ENCODE data around the gene RNF207. TPM values are rescaled to one million over a fixed set of nuclear protein-coding genes. Genes with fewer than 3 reads are reported as not detected.
A peak's percentile ranks its signal among the peaks of the same experiment; 100 is the strongest.

RNF207 gene
- 3.9 and 4.2 TPM in 2 replicates for total RNA-seq (2021; fragmentation: NEBNext Ultra II Directional; extraction: Animal tissue kit (Norgen Biotek cat#: 25700))
- 5.4 and 15.9 TPM in 2 replicates for polyA plus RNA-seq (2011; rRNA removed)
- polyA plus RNA-seq (2011; cell fraction: cytosol; rRNA removed) = 9.2 TPM
- polyA plus RNA-seq (2011; cell fraction: nucleus; rRNA removed) = 47.4 TPM
- polyA plus RNA-seq (2012, experiment 1 of 2) = 2.6 to 5.0 TPM (median 3.8 TPM) in 4 replicates
- polyA plus RNA-seq (2012, experiment 2 of 2) = 2.8 TPM
- 4.3 TPM for polyA plus RNA-seq (2013, experiment 1 of 2)
- 3.0 TPM for polyA plus RNA-seq (2013, experiment 2 of 2)
- 4.7 and 6.1 TPM in 2 replicates for polyA minus RNA-seq (2011; rRNA and poly(A)+ RNA removed)
- polyA minus RNA-seq (2011; cell fraction: cytosol; rRNA and poly(A)+ RNA removed) = 5.7 TPM
- 17.2 TPM for polyA minus RNA-seq (2011; cell fraction: nucleus; rRNA and poly(A)+ RNA removed)
- long read RNA-seq, experiment 1 = 0 reads
- long read RNA-seq, experiment 2 = 0 reads

GRCh38 chr1:6205849-6206519, at the start of gene RNF207:
Gene RNF207 (plus strand): TSS chr1:6206119. CDS start chr1:6206536, 417 bp downstream.
- no peak within 1 kb of the TSS; the same call in 1 of the 2 replicates for H2BK20ac ChIP-seq (ENCODE audit: low read length)
- H3K36me3 ChIP-seq (ENCODE audit: control insufficient read depth in 2 of 4, insufficient read depth in 4 of 4, low read length in 3 of 4) = no peaks in the 10 kb centered on the region
- H2BK15ac ChIP-seq (ENCODE audit: low read length) = 0 out of 2 replicates have a peak within 1 kb of the TSS, but pooled peaks have one; percentile 46
- POLR2A ChIA-PET (ENCODE audit: partially characterized antibody) = interaction anchor here (0.7 to 5.6 kb wide), 21 partner anchors 8 to 342 kb away, joined by 3 to 78 read pairs (median 4); partner anchors contain the start of genes HES3, ICMT, RPL22 and TNFRSF25
- peaks cover 0 to 7% of the 10 kb centered on the region in 2 experiments for H4K20me1 ChIP-seq (replicated peaks in 1 of 2; ENCODE audit: control insufficient read depth in 1 of 2, insufficient read depth in 2 of 2, low read length in 2 of 2)
- H2BK12ac ChIP-seq (ENCODE audit: low read depth, low read length) = peak within 1 kb of the TSS; percentile 84; the same call in 1 of the 2 replicates
- H4K5ac ChIP-seq (ENCODE audit: insufficient read length, low read depth, low read length) = peak within 1 kb of the TSS; percentile 51
- H3K9me3 ChIP-seq (ENCODE audit: insufficient read depth in 2 of 2, low read depth in 1 of 2, low read length in 1 of 2) = no peaks in the 10 kb centered on the region
- WGBS, 2 experiments (ENCODE audit: extremely low coverage in 1 of 2, insufficient coverage in 1 of 2, insufficient read length in 1 of 2, insufficient replicate concordance in 2 of 2, low coverage in 1 of 2, low lambda C conversion rate in 2 of 2, missing lambda C conversion rate in 1 of 2) = 4% methylated on average over 30 of the region's 66 CpGs; no CpG with 5 or more reads in 1 of the 2 experiments
- H3K18ac ChIP-seq (ENCODE audit: extremely low read depth, low read length) = peak within 1 kb of the TSS; percentile 71
- CTCF ChIA-PET (ENCODE audit: partially characterized antibody) = interaction anchor here (0.7 to 17.1 kb wide), 15 partner anchors 10 to 213 kb away, joined by 3 to 353 read pairs (median 4); partner anchors contain the start of genes HES2, HES3 and ICMT
- H3K56ac ChIP-seq (replicated peaks; ENCODE audit: insufficient read length, low read depth, low read length) = peak within 1 kb of the TSS; percentile 46
- peaks cover 1 to 29% (median 24%) of the 10 kb centered on the region in 4 experiments for H3K4me1 ChIP-seq (replicated peaks in 1 of 4; ENCODE audit: control insufficient read depth in 3 of 4, insufficient read depth in 4 of 4, low read length in 3 of 4)
- peak in 1 of 2 experiments; percentile 87 for DNase-seq (ENCODE audit: low read depth in 1 of 2, low spot score in 2 of 2)
- no peak within 1 kb of the TSS for H3K14ac ChIP-seq (ENCODE audit: insufficient read length)
- peak within 1 kb of the TSS; percentile 72 for H2BK120ac ChIP-seq (replicated peaks; ENCODE audit: low read depth, low read length)
- peak within 1 kb of the TSS; percentile 35 to 61 (median 48) for H3K4me3 ChIP-seq (ENCODE audit: extremely low read depth in 1 of 4, insufficient read depth in 2 of 4, low read depth in 3 of 4, low read length in 4 of 4)
- H3K4me2 ChIP-seq (ENCODE audit: insufficient read depth in 1 of 2, low read depth in 2 of 2, low read length in 2 of 2) = peak within 1 kb of the TSS; percentile 57 to 92
- H2AFZ ChIP-seq (ENCODE audit: low read length) = peak within 1 kb of the TSS; percentile 58; the same call in 1 of the 2 replicates
- no peak within 1 kb of the TSS for H2BK5ac ChIP-seq (ENCODE audit: low read depth, low read length)
- FAIRE-seq = no peak
- H2AK5ac ChIP-seq (ENCODE audit: low read depth, low read length) = 0 out of 2 replicates have a peak within 1 kb of the TSS, but pooled peaks have one; percentile 65
- peaks cover 1 to 52% (median 40%) of the 10 kb centered on the region in 4 experiments for H3K27me3 ChIP-seq (replicated peaks in 1 of 4; ENCODE audit: control insufficient read depth in 3 of 4, extremely low read depth in 1 of 4, insufficient read depth in 3 of 4, low read length in 3 of 4)
- H3K23me2 ChIP-seq (ENCODE audit: low read depth, low read length) = peaks cover 20% of the 10 kb centered on the region; the same call in 1 of the 2 replicates
- no peak within 1 kb of the TSS for H3K27ac ChIP-seq (ENCODE audit: low read depth, low read length)
- peak within 1 kb of the TSS; percentile 75; the same call in 1 of the 2 replicates for H4K8ac ChIP-seq (ENCODE audit: extremely low read depth, insufficient read depth, low read length)
- H4K91ac ChIP-seq (replicated peaks; ENCODE audit: insufficient read length, low read length) = peak within 1 kb of the TSS; percentile 89
- no peak within 1 kb of the TSS for H3K23ac ChIP-seq (ENCODE audit: insufficient read length)
- H3K79me2 ChIP-seq (ENCODE audit: control insufficient read depth in 1 of 2, insufficient read depth in 2 of 2, low read length in 2 of 2) = no peaks in the 10 kb centered on the region
- H3K4ac ChIP-seq (replicated peaks; ENCODE audit: insufficient read length, low read depth, low read length) = no peak within 1 kb of the TSS
- H3K9ac ChIP-seq (replicated peaks in 1 of 4; ENCODE audit: extremely low read depth in 1 of 4, low read depth in 3 of 4, low read length in 3 of 4) = no peak within 1 kb of the TSS
- H3K79me1 ChIP-seq (ENCODE audit: low read depth, low read length) = no peaks in the 10 kb centered on the region
- TF ChIP-seq CBX5 (IDR thresholded peaks at IDR 0.05; ENCODE audit: low read depth, low read length) = no peak
- TF ChIP-seq POLR2A (IDR thresholded peaks at IDR 0.05; ENCODE audit: control extremely low read depth in 1 of 2, low read depth in 2 of 2, low read length in 2 of 2) = 0 out of 3 replicates have a peak, but pooled peaks of 1 of the 2 experiments have one; percentile 36
- TF ChIP-seq SUZ12 (IDR thresholded peaks at IDR 0.05; ENCODE audit: low read length) = peak; percentile 31; the same call in 1 of the 2 replicates
- TF ChIP-seq CTBP2 (IDR thresholded peaks at IDR 0.05; ENCODE audit: borderline replicate concordance, insufficient read depth, insufficient read length, low read length) = peak; percentile 87
- TF ChIP-seq RBBP5 (IDR thresholded peaks at IDR 0.05; ENCODE audit: borderline replicate concordance, low read depth, low read length) = peak; percentile 54; the same call in 1 of the 2 replicates
- peak; percentile 28; the same call in 1 of the 2 replicates for TF ChIP-seq TBP (IDR thresholded peaks at IDR 0.05; ENCODE audit: low read depth, low read length)
- TF ChIP-seq EZH2 (IDR thresholded peaks at IDR 0.05; ENCODE audit: low read depth, low read length, severe bottlenecking) = peak; percentile 15
- TF ChIP-seq SP1 (IDR thresholded peaks at IDR 0.05; ENCODE audit: low read depth, low read length) = no peak
- TF ChIP-seq YY1 (IDR thresholded peaks at IDR 0.05; ENCODE audit: low read depth, low read length) = no peak
